IMR-90 (cell line): ENCODE data around the gene ALDH1A2. TPM values are rescaled to one million over a fixed set of nuclear protein-coding genes. Genes with fewer than 3 reads are reported as not detected.

Experiments used
- ATAC-seq: fragments of 200-7000 bp; cut with Tn5 transposase; 2 replicates; pipeline ENCODE4 v1.9.1; 2020; ENCODE audit warnings: low read depth, mild to moderate bottlenecking, moderate library complexity
- BruUV-seq: library from RNA; stranded (reverse); fragments of 400-500 nt; replicated peaks from 2 replicates; lab custom pipeline; 2021; lab: Mats Ljungman, UMichigan
- CTCF ChIA-PET: fragments of 300-600 bp; formaldehyde crosslinking; extraction: SDS; loops from one replicate; lab custom pipeline; 2021; ENCODE audit warnings: antibody characterized with exemption; lab: Yijun Ruan, JAX
- POLR2A ChIA-PET: fragments of 300-600 bp; sonication (Branson Sonifier 250); formaldehyde crosslinking; loops from one replicate; lab custom pipeline; 2022; ENCODE audit warnings: antibody characterized with exemption; ENCODE audit not compliant: unreplicated experiment; lab: Charles Lee
- DNase-seq: peaks from one replicate; pipeline ENCODE4 v3.0.0; 2013
- H2AFZ ChIP-seq: replicated peaks from 2 replicates; pipeline ENCODE3; 2013; ENCODE audit warnings: low read length, mild to moderate bottlenecking; ENCODE audit not compliant: poor library complexity
- H2AK5ac ChIP-seq: 2 replicates; pipeline ENCODE4 v1.6.1; 2013; ENCODE audit warnings: low read depth, low read length, inconsistent platforms
- H2AK9ac ChIP-seq: replicated peaks from 2 replicates; pipeline ENCODE3; 2013; ENCODE audit warnings: mild to moderate bottlenecking, low read depth, low read length, moderate library complexity; ENCODE audit not compliant: poor library complexity
- H2BK120ac ChIP-seq: 2 replicates; pipeline ENCODE4 v1.6.1; 2013; ENCODE audit warnings: low read depth, low read length, inconsistent platforms
- H2BK15ac ChIP-seq: 3 replicates; pipeline ENCODE4 v1.6.1; 2013; ENCODE audit warnings: low read depth, low read length, inconsistent platforms
- H2BK20ac ChIP-seq: 2 replicates; pipeline ENCODE4 v1.6.1; 2013; ENCODE audit warnings: low read depth, mild to moderate bottlenecking, inconsistent platforms, low read length, moderate library complexity
- H2BK5ac ChIP-seq: 2 replicates; pipeline ENCODE4 v1.6.1; 2013; ENCODE audit warnings: mild to moderate bottlenecking, low read depth, low read length, inconsistent platforms; ENCODE audit not compliant: poor library complexity, severe bottlenecking
- H3K14ac ChIP-seq: replicated peaks from 2 replicates; pipeline ENCODE4 v1.6.1; 2013; ENCODE audit warnings: low read depth, low read length, inconsistent platforms
- H3K18ac ChIP-seq: 2 replicates; pipeline ENCODE4 v1.6.1; 2013; ENCODE audit warnings: low read depth, low read length, control low read depth
- H3K23ac ChIP-seq: 2 replicates; pipeline ENCODE4 v1.6.1; 2013; ENCODE audit warnings: low read depth, low read length, inconsistent platforms
- H3K27ac ChIP-seq: 2 replicates; pipeline ENCODE4 v1.5.1; 2013; ENCODE audit warnings: mild to moderate bottlenecking, control low read depth, low read length; ENCODE audit not compliant: insufficient read depth
- H3K27me3 ChIP-seq: 2 replicates; pipeline ENCODE4 v1.6.1; 2013; ENCODE audit warnings: low read length; ENCODE audit not compliant: control insufficient read depth, insufficient read depth
- H3K36me3 ChIP-seq: 2 replicates; pipeline ENCODE4 v1.6.1; 2013; ENCODE audit warnings: low read length, mixed read lengths; ENCODE audit not compliant: control insufficient read depth, insufficient read depth
- H3K4ac ChIP-seq: 2 replicates; pipeline ENCODE4 v1.6.1; 2013; ENCODE audit warnings: low read depth, low read length, inconsistent platforms
- H3K4me1 ChIP-seq: 2 replicates; pipeline ENCODE4 v1.6.1; 2013; ENCODE audit warnings: low read length, mixed read lengths; ENCODE audit not compliant: control insufficient read depth, insufficient read depth
- H3K4me2 ChIP-seq: 2 replicates; pipeline ENCODE4 v1.6.1; 2013; ENCODE audit warnings: low read depth, mild to moderate bottlenecking, control low read depth, low read length, moderate library complexity
- H3K4me3 ChIP-seq: 2 replicates; pipeline ENCODE4 v1.5.1; 2013; ENCODE audit warnings: low read depth, mild to moderate bottlenecking, control low read depth, low read length, moderate library complexity; ENCODE audit not compliant: insufficient read depth
- H3K56ac ChIP-seq: 2 replicates; pipeline ENCODE4 v1.6.1; 2013; ENCODE audit warnings: low read length, inconsistent platforms; ENCODE audit not compliant: insufficient read depth; ENCODE audit errors: extremely low read depth
- H3K79me1 ChIP-seq, 2 experiments: 2 replicates each; pipeline ENCODE4 v1.6.1; 2013; ENCODE audit warnings: low read length in 2 of 2, inconsistent platforms in 1 of 2, low read depth in 1 of 2
- H3K9ac ChIP-seq: 2 replicates; pipeline ENCODE4 v1.6.1; 2013; ENCODE audit warnings: low read depth, low read length, control low read depth
- H3K9me1 ChIP-seq: 2 replicates; pipeline ENCODE4 v1.6.1; 2013; ENCODE audit warnings: low read length, inconsistent platforms; ENCODE audit not compliant: insufficient read depth
- H3K9me3 ChIP-seq: 2 replicates; pipeline ENCODE4 v1.6.1; 2013; ENCODE audit warnings: low read length; ENCODE audit not compliant: control insufficient read depth, insufficient read depth
- H4K20me1 ChIP-seq: 2 replicates; pipeline ENCODE4 v1.6.1; 2013; ENCODE audit warnings: low read length, inconsistent platforms; ENCODE audit not compliant: insufficient read depth
- H4K5ac ChIP-seq: 2 replicates; pipeline ENCODE4 v1.6.1; 2013; ENCODE audit warnings: mild to moderate bottlenecking, low read depth, low read length, control low read depth
- H4K8ac ChIP-seq, 2 experiments: 2 replicates each; pipeline ENCODE4 v1.6.1; 2013; ENCODE audit warnings: low read depth in 2 of 2, low read length in 2 of 2, control low read depth in 1 of 2, inconsistent platforms in 1 of 2
- H4K91ac ChIP-seq: 2 replicates; pipeline ENCODE4 v1.6.1; 2013; ENCODE audit warnings: low read depth, low read length, inconsistent platforms; ENCODE audit not compliant: insufficient read depth
- BHLHE40 ChIP-seq: fragments of 150-350 bp; IDR thresholded peaks from 2 replicates; pipeline ENCODE4 v1.6.1; 2016; ENCODE audit warnings: mild to moderate bottlenecking, low read depth, low read length
- CEBPB ChIP-seq: IDR thresholded peaks from 2 replicates; pipeline ENCODE4 v1.6.1; 2012; ENCODE audit warnings: low read depth, low read length, improper control_type of control experiment
- CHD1 ChIP-seq: IDR thresholded peaks from 2 replicates; pipeline ENCODE4 v1.6.1; 2012; ENCODE audit warnings: low read depth, low read length, improper control_type of control experiment
- FOS ChIP-seq: fragments of 150-350 bp; IDR thresholded peaks from 2 replicates; pipeline ENCODE4 v1.6.1; 2016; ENCODE audit warnings: low read depth, low read length
- MAFK ChIP-seq: IDR thresholded peaks from 2 replicates; pipeline ENCODE4 v1.6.1; 2012; ENCODE audit warnings: low read depth, low read length, improper control_type of control experiment
- MAZ ChIP-seq: IDR thresholded peaks from 2 replicates; pipeline ENCODE4 v1.6.1; 2012; ENCODE audit warnings: low read depth, mild to moderate bottlenecking, low read length, improper control_type of control experiment, moderate library complexity, borderline replicate concordance
- MXI1 ChIP-seq: IDR thresholded peaks from 2 replicates; pipeline ENCODE4 v1.6.1; 2012; ENCODE audit warnings: low read depth, mild to moderate bottlenecking, low read length, moderate library complexity, borderline replicate concordance
- NFE2L2 ChIP-seq: fragments of 150-350 bp; IDR thresholded peaks from 2 replicates; pipeline ENCODE4 v1.6.1; 2016; ENCODE audit warnings: low read depth, mild to moderate bottlenecking, low read length
- POLR2A ChIP-seq: IDR thresholded peaks from 2 replicates; pipeline ENCODE4 v1.6.1; 2012; ENCODE audit warnings: mild to moderate bottlenecking, low read depth, low read length
- RAD21 ChIP-seq: IDR thresholded peaks from 2 replicates; pipeline ENCODE4 v1.6.1; 2012; ENCODE audit warnings: low read length, improper control_type of control experiment
- RCOR1 ChIP-seq: IDR thresholded peaks from 2 replicates; pipeline ENCODE4 v1.6.1; 2012; ENCODE audit warnings: mild to moderate bottlenecking, low read length, improper control_type of control experiment; ENCODE audit not compliant: insufficient replicate concordance
- RFX5 ChIP-seq: IDR thresholded peaks from 2 replicates; pipeline ENCODE4 v1.8.0; 2012; ENCODE audit warnings: low read depth, mild to moderate bottlenecking, low read length, moderate library complexity
- SMC3 ChIP-seq: fragments of 150-350 bp; IDR thresholded peaks from 2 replicates; pipeline ENCODE4 v1.6.1; 2016; ENCODE audit warnings: low read depth, mild to moderate bottlenecking, antibody characterized with exemption, low read length, moderate library complexity
- WGBS, 2 experiments: methylation state at CpG; one replicate each; pipeline versions ENCODE4 v1.1.5 to v1.1.7; 2013; ENCODE audit warnings: missing lambda C conversion rate in 2 of 2; ENCODE audit not compliant: insufficient read length in 1 of 2; ENCODE audit errors: extremely low coverage in 2 of 2; 5-methylcytosine and 5-hydroxymethylcytosine counted together
- dilution Hi-C: fragments of 300-500 bp; cut with HindIII; formaldehyde crosslinking; loops from one replicate; pipeline ENCODE4 v1.14.3; 2018; ENCODE audit warnings: low sequenced_read_pairs; ENCODE audit not compliant: unreplicated experiment
- in situ Hi-C: fragments of 300-500 bp; cut with MboI; formaldehyde crosslinking; loops from 3 replicates; pipeline ENCODE4 v1.14.3; 2019; ENCODE audit warnings: low sequenced_read_pairs, inconsistent platforms, mixed read lengths
- intact Hi-C: fragments of 100-400 bp; cut with micrococcal nuclease; formaldehyde crosslinking; loops from 2 replicates; pipeline ENCODE4 v1.10.0; 2022
- polyA plus RNA-seq, 3 experiments: library from polyadenylated mRNA; depleted of rRNA; stranded (reverse); fragments of >200 nt; gene quantifications; 2 replicates each; pipeline ENCODE4 v1.2.3, GENCODE V29; 2012; ENCODE audit warnings: low replicate concordance in 1 of 3
- total RNA-seq: library from RNA; depleted of rRNA; stranded (reverse); fragments of >200 nt; gene quantifications from 2 replicates; pipeline ENCODE4 v1.2.3, GENCODE V29; 2012
- TF ChIP-seq, protein P1 (sequence below): fragments of 150-350 bp; IDR thresholded peaks from 2 replicates; pipeline ENCODE4 v1.6.1; 2016; ENCODE audit warnings: low read depth, mild to moderate bottlenecking, low read length, moderate library complexity, borderline replicate concordance
- TF ChIP-seq, protein P2 (sequence below): fragments of 150-350 bp; IDR thresholded peaks from 2 replicates; pipeline ENCODE4 v1.6.1; 2017; ENCODE audit warnings: mild to moderate bottlenecking, antibody characterized with exemption, low read length, low read depth
- TF ChIP-seq, protein P3 (sequence below): conservative IDR thresholded peaks from 2 replicates; pipeline ENCODE4 v1.5.1; 2012; ENCODE audit warnings: mild to moderate bottlenecking, low read depth, low read length, improper control_type of control experiment

ALDH1A2 gene
- total and polyA plus RNA-seq, 2 of the 4 experiments (the other 2 are of a cell fraction) = not detected

- TF ChIP-seq NFE2L2 = no peak
- no peak for TF ChIP-seq FOS
- no peak for TF ChIP-seq SMC3
- TF ChIP-seq, protein P1, sequence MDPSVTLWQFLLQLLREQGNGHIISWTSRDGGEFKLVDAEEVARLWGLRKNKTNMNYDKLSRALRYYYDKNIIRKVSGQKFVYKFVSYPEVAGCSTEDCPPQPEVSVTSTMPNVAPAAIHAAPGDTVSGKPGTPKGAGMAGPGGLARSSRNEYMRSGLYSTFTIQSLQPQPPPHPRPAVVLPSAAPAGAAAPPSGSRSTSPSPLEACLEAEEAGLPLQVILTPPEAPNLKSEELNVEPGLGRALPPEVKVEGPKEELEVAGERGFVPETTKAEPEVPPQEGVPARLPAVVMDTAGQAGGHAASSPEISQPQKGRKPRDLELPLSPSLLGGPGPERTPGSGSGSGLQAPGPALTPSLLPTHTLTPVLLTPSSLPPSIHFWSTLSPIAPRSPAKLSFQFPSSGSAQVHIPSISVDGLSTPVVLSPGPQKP = no peak
- TF ChIP-seq BHLHE40 = no peak
- no peak for TF ChIP-seq MXI1
- TF ChIP-seq MAZ = no peak
- TF ChIP-seq, protein P2, sequence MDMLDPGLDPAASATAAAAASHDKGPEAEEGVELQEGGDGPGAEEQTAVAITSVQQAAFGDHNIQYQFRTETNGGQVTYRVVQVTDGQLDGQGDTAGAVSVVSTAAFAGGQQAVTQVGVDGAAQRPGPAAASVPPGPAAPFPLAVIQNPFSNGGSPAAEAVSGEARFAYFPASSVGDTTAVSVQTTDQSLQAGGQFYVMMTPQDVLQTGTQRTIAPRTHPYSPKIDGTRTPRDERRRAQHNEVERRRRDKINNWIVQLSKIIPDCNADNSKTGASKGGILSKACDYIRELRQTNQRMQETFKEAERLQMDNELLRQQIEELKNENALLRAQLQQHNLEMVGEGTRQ = no peak
- TF ChIP-seq RCOR1 = no peak
- no peak for TF ChIP-seq CEBPB
- TF ChIP-seq, protein P3, sequence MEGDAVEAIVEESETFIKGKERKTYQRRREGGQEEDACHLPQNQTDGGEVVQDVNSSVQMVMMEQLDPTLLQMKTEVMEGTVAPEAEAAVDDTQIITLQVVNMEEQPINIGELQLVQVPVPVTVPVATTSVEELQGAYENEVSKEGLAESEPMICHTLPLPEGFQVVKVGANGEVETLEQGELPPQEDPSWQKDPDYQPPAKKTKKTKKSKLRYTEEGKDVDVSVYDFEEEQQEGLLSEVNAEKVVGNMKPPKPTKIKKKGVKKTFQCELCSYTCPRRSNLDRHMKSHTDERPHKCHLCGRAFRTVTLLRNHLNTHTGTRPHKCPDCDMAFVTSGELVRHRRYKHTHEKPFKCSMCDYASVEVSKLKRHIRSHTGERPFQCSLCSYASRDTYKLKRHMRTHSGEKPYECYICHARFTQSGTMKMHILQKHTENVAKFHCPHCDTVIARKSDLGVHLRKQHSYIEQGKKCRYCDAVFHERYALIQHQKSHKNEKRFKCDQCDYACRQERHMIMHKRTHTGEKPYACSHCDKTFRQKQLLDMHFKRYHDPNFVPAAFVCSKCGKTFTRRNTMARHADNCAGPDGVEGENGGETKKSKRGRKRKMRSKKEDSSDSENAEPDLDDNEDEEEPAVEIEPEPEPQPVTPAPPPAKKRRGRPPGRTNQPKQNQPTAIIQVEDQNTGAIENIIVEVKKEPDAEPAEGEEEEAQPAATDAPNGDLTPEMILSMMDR = no peak
- no peak for TF ChIP-seq RFX5
- TF ChIP-seq MAFK = no peak
- no peak for TF ChIP-seq POLR2A
- no peak for TF ChIP-seq CHD1
- no peak for TF ChIP-seq RAD21
- BruUV-seq = no TSS peak
- Histone ChIP-seq H4K91ac (no peak overlapping the region), H3K4ac (no peak overlapping the region), H3K36me3 (no peaks in the 10 kb centered on the region), H2BK20ac (no peak overlapping the region), H3K4me3 (no peak overlapping the region), H2AK9ac (no peak overlapping the region), H3K56ac (no peak overlapping the region), H3K9me1 (no peaks in the 10 kb centered on the region), H2BK15ac (no peak overlapping the region), H3K27ac (no peak overlapping the region), H2BK120ac (no peak overlapping the region), H3K9ac (no peak overlapping the region), H3K18ac (no peak overlapping the region), H2AFZ (no peak overlapping the region), H3K4me2 (no peak overlapping the region), H3K14ac (no peak overlapping the region), H4K20me1 (no peaks in the 10 kb centered on the region), H3K79me1 (no peaks in the 10 kb centered on the region), H2BK5ac (no peak overlapping the region), H4K8ac (no peak overlapping the region), H2AK5ac (no peak overlapping the region), H3K27me3 (no peaks in the 10 kb centered on the region; the same call in 1 of the 2 replicates), H3K9me3 (no peaks in the 10 kb centered on the region), H3K23ac (no peak overlapping the region), H4K5ac (no peak overlapping the region), H3K4me1 (no peaks in the 10 kb centered on the region)
- intact Hi-C loops (no loop called here), in situ Hi-C loops (no loop called here), dilution Hi-C loops (no loop called here)
- no peak for ATAC-seq
- WGBS, 2 experiments = 50% methylated on average over 1 of the region's 3 CpGs; no CpG with 5 or more reads in 1 of the 2 experiments
- no peak for DNase-seq
- ChIA-PET CTCF (no interaction called here), POLR2A (no interaction called here)
Measured at GRCh38 chr15:57943754-57944420, 121.6 kb downstream of the ALDH1A2 start.
